HG02763 (cell line): ENCODE measurements around the gene AHNAK.
"Not testable (repeated sequence)": the region's sequence is repeated elsewhere in the genome, so short reads cannot be mapped to it uniquely, and the experiment has no call there.

Source experiments
- ATAC-seq: cut with Tn5 transposase; IDR thresholded peaks from one replicate; pipeline ENCODE4 v1.9.1; 2021; ENCODE audit warnings: mild to moderate bottlenecking, moderate library complexity; ENCODE audit not compliant: unreplicated experiment

The AHNAK gene

GRCh38 chr11:62534779-62535545, 11.6 kb downstream of the AHNAK start:
- no peak for ATAC-seq

DNA sequence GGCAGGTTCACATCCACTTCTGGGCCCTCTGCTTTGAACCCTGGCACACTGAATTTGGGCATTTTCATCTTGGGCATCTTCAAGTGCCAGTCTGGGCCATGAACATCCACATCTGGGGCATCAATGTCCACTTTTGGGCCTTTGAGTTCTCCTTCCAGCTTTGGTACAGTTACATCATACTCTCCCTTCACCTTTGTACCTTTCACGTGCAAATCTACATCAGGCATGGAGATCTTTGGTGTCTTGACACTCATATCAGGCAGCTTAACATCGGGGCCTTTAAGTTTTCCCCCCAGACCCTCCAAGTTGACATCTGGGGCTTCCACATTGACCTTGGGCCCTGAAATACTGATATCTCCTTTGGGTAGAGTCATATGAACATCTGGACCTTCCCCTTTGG, 14.5 kb downstream of the AHNAK start:
- ATAC-seq, result no peak

DNA sequence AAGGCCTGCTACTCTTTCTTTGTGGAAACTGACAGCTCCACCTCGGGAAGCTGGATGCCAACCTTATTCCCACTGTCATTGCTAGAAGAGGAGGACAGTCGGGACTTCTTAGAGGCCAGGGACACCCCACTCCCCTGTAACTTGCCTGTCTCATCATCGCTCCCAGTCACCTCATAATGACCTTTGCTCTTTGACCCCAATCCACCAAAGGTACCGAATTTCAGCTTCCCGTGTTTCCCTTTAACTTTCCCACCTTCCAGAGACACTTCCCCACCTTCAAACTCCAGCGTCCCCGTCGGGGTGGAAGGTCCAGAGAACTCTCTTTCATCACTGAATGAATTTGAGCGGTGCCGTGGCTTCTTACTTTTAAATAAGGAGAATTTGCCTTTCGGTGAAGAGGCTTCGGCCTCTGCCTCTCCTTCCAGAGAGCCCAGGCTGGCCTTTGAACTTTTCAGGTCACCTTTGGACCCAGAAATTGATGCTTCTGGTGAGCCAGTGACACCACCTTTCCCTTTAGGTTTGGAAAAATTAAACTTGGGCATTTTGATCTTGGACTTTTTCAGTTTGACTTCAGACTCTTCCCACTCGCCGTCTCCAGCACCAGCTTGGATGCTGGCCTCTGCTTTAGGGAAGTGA, 29.8 kb downstream of the AHNAK start:
- ATAC-seq, result no peak

GRCh38 chr11:62514151-62514550, 32.5 kb downstream of the AHNAK start:
- ATAC-seq, result no peak

DNA sequence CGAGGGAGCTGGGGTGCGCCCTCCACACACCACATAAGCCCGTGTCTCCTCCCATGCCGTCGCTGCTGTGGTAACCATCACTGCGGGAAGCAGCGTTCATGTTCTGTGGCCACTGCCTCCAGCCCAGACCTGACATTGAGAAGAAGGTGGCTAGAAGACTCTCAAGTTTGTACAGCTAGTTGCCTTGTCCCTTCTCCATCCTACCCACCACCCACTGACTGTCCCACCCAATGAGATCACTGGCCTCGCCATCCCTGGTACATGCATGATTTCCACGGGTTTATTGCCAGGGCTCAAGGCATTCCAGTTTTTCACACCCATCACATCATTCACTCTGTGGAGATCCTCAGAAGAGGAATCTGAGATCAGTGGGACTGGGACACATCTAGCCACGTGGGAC, 33.0 kb downstream of the AHNAK start:
- ATAC-seq, result no peak

DNA sequence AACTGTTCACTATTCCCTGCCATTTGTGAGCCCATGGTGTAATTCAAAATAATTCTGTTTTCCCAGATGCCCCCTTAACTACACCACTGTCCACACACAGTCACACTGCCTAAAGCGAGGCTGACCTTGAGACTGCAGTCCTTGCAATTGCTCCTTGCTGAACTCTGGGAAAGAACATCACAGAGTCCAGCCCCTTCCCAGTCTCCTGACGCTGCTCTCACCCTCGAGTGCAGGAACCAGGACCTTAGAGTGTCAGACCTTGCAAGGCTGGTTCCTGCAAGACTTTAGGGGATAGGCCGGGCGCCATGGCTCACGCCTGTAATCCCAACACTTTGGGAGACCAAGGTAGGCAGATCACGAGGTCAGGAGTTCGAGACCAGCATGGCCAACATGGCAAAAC, 33.6 kb downstream of the AHNAK start:
- ATAC-seq, result no peak

DNA sequence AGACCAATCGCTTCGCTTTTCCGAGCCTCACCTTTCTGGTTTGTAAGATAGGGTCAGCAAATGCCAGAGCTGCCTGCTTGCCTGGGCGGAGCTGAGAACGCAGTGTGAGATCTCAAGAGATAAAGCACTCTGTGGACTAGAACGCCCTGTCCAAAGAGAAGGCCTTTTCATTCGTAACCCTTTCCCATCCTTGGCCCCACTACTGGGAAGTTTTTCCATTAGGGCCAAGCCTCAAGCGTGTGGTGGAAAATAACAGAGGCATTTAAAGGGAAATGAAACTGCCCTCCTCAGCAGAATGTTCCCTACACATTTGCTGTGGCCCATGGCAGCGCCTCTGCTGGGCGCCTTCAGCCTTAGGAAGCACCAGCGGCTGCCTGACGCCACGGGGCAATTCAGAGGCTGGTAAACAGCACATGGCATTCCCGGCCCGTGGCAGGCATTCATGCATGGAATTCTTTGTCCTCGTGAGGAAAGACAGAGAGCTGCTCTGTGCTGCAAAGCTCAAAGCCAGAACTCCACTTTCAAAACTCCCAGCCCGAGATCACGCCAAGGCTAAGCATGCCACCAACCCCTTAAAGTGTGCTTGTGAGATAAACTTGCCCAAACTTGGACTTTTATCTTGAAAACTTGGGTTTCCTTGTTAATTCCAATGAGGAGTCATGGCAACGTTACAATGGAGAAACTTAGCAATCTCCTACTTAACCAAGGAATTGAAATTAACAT, 38.1 kb downstream of the AHNAK start:
- no peak for ATAC-seq

GRCh38 chr11:62507125-62507422, 39.5 kb downstream of the AHNAK start:
- no peak for ATAC-seq

- no peak for ATAC-seq
These were observed 40.0 kb downstream of the AHNAK start for GRCh38 chr11:62506413-62507124.

DNA sequence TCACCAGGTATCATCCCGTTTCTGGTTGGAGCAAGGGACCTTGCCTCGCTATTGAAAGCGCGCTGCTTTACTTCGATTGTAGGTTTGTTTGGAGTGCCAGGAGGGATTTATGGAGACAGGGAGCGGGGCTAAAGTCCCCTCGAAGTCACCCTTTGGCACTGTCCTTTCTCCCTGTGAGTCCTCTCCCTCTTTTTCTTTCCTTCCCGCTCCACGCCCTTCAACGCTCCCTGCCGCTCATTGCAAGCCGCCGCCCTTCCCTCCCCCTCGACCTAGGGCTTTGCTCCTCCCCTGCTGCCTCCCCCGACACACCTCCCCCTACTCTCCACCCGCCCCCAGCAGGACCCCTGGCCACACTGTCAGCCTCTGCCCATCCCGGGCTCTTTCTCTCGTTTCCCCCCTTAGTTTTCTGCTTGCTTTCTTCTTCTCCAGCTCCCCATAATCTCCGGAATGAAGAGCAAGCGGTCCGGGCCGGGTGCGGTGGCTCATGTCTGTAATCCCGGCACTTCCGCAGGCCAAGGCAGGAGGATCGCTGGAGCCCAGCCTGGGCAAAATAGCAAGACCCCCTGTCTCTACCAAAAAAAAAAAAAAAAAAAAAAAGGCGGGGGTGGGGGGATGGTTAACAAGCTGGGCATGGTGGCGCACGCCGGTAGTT, 41.0 kb downstream of the AHNAK start:
- ATAC-seq, result no peak

GRCh38 chr11:62505059-62505439, 41.6 kb downstream of the AHNAK start:
- no peak for ATAC-seq

- ATAC-seq, result no peak
These were observed 42.2 kb downstream of the AHNAK start for GRCh38 chr11:62504158-62504973.

DNA sequence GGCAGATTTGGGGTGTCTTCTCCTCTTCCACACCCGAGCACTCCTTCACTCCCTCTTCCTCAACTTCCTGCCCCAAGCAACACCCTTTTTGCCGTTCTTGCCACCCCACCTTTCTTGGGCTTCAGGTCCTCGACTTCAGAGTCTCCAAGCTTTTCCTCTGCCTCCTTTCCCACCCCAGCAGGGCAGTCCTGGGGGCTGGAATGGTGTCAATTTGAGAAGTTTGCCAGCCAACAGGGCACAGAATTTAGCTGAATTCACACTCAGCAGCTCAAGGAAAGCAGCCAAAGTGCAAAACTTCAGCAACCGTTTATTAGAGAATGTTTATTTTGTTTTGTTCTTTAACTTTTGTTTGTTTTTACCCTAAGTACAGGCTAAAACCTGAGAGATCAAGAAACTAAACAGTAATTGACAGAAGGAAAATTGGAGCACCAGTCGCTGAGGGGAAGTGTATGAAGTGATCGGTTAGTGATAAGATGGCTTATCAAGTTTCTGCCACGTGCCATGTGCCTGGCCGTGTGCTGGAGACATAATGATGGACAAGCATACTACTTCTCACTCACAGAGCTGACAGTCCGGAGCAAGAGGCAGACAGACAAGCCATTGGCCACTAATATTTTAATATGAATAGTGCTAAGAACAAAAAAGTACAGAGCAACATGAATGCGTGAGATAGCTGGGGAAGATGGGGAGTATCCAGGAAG, 44.4 kb downstream of the AHNAK start:
- no peak for ATAC-seq

DNA sequence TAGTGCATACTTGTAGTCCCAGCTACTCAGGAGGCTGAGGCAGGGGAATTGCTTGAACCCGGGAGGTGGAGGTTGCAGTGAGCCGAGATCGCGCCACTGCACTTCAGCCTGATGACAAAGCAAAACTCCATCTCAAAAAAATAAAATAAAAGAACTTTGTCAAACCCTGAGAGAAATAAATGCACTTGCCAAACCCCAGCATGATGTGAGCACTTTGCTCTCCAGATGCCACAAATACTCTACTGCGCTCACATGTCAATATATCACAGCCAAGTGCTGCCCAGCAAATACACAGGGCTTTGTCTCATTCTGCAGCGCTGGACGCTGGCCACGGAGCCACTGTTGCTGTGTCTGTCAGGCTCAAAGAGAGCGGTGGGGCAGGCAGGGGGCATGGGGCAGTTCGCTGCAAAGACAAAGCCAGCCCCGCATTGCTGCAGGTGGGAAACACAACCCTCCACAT, 45.1 kb downstream of the AHNAK start:
- ATAC-seq, result no peak

- ATAC-seq, result no peak
These were observed 46.0 kb downstream of the AHNAK start for GRCh38 chr11:62500650-62501030.

DNA sequence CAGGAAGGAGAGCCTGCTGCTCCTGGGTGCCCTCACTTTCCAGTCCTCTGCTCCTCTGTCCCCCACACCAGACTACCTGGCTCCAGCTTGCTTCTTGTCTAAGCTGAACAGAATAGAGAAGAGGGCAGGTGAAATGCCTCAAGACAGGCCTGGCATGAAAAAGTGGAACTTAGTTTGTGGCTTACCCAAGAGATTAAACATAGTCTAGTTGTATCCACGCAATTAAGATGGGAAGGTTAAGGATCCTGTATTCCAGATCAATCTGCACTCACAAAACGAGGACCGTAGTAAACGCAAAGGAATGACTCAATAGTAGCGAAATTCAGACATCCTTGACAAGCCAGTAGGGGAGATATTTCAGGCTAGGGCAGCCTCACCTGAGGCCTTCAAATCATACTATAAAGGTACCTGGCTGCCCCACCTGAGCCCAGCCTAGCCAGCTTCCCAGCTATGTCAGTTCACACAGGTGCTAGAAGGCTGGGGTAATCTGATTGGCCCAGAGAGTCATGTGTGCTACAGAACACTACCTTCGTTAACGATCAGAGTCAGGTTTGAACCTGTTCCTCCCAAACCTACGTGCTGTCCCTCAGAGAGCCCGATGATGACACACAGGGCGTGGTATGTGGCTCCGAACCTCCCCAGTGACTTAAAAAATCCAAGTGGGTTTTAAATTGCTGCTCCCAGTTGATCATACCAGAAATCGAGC, 46.5 kb downstream of the AHNAK start:
- ATAC-seq, result no peak

- ATAC-seq, result not testable (repeated sequence)
These were observed 47.2 kb downstream of the AHNAK start for GRCh38 chr11:62499311-62499943.

DNA sequence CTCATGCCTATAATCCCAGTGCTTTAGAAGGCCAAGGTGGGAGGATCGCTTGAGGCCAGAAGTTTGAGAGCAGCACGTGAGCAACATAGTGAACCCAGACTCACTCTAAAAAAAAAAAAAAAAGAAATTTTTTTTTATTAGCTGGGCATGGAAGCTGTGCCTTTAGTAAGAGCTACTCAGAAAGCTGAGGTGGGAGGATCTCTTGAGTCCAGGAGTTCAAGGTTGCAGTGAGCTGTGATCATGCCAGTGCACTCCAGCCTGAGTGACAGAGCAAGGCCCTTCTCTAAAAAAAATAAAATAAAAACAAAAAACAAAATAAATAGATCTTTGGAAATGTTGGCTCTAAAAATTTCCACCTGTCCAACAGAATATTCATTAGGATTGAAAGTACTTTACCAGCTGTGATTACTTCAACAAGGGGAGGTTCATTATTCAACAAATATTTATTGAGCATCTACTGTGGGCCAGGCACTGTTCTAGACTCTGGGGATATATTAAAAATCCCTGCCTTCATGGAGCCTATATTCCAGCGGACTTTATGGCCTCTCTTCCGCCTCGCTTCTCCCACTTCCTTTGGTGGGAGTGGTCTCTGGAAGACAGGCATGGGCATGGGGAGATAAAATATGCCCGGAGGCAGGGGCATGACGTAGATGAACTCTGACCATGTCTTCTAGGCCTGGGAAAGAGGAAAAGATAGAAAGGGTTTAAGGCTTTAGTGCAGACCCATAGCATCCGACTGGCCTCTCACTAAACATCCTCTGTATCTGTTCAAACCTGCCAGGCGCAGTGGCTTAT, 47.9 kb downstream of the AHNAK start:
- no peak for ATAC-seq
